ENCODE measurements around the gene AKAP10.

DNA sequence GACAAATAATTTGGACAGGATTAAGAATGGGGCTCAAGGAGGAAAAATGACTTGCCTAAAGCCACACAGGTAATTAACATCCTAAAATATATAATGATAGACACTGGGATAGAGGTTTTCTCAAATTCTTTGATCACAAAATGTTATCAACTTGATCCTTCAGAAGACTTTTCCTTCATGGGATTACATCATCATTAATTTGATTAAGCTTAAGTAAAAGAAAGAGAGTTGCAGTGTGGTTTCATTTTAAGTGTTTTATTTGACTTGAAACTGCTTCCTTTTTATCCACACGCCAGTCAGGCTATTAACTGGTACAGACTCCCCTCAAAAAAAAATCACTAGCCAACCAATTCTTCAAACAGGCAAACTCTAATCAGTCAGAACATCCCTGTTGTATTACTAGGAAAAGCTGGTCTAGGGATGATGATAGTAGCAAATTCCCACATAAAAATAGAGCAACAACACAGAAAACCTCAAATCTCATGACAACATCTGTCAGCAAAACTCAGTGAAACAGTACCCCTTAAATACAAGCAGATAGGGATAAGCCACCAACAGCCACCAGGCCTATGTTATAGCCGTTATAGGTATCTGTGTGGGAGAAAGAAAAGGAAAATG, 32.5 kb downstream of the AKAP10 start:
- no peak for TF ChIP-seq EZH2 (IDR thresholded peaks at IDR 0.05; ENCODE audit: borderline replicate concordance, insufficient read depth, low read depth, low read length, poor library complexity, severe bottlenecking)
- TF ChIP-seq, protein P1, sequence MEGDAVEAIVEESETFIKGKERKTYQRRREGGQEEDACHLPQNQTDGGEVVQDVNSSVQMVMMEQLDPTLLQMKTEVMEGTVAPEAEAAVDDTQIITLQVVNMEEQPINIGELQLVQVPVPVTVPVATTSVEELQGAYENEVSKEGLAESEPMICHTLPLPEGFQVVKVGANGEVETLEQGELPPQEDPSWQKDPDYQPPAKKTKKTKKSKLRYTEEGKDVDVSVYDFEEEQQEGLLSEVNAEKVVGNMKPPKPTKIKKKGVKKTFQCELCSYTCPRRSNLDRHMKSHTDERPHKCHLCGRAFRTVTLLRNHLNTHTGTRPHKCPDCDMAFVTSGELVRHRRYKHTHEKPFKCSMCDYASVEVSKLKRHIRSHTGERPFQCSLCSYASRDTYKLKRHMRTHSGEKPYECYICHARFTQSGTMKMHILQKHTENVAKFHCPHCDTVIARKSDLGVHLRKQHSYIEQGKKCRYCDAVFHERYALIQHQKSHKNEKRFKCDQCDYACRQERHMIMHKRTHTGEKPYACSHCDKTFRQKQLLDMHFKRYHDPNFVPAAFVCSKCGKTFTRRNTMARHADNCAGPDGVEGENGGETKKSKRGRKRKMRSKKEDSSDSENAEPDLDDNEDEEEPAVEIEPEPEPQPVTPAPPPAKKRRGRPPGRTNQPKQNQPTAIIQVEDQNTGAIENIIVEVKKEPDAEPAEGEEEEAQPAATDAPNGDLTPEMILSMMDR (IDR thresholded peaks at IDR 0.05), result no peak

All from B cell (primary cell).